A549 (cell line): Measurements from ENCODE around the gene MLST8. TPM values are rescaled to one million over a fixed set of nuclear protein-coding genes. Genes with fewer than 3 reads are reported as not detected.

Experiments
- ATAC-seq, 2 experiments: fragments of 200-7000 bp in 1 of 2; fragments of >200 bp in 1 of 2; cut with Nextera tagmentation in 1 of 2; cut with Tn5 transposase in 1 of 2; 3 replicates each; pipeline versions ENCODE4 v1.8.0 to v1.9.1; 2018 to 2020; ENCODE audit warnings: mild to moderate bottlenecking in 1 of 2, moderate library complexity in 1 of 2
- CTCF ChIA-PET: fragments of 300-600 bp; sonication (Branson Sonifier 250); formaldehyde crosslinking; extraction: SDS; loops from one replicate; lab custom pipeline; 2021; ENCODE audit warnings: antibody characterized with exemption, inconsistent platforms; lab: Yijun Ruan, JAX
- POLR2A ChIA-PET: fragments of 350-600 bp; formaldehyde crosslinking; extraction: SDS; loops from one replicate; lab custom pipeline; 2021; ENCODE audit warnings: antibody characterized with exemption, inconsistent platforms; lab: Yijun Ruan, JAX
- DNase-seq, 2 experiments: peaks; one replicate each; pipeline versions ENCODE4 v3.0.0 to v3.0.0-alpha.2; 2011 to 2016; ENCODE audit warnings: low read depth in 1 of 2, low spot score in 1 of 2
- FAIRE-seq: peaks from 2 replicates; lab custom pipeline; 2011; peaks lifted over from hg19 to GRCh38; lab: Jason Lieb, UNC
- H3K27ac ChIP-seq, 2 experiments: fragments of >200 bp; sonication (Bioruptor Twin); formaldehyde crosslinking; 3 replicates each; pipeline ENCODE4 v1.5.1; 2016 to 2017
- H3K4me1 ChIP-seq: fragments of >200 bp; sonication (Bioruptor Twin); formaldehyde crosslinking; 3 replicates; pipeline ENCODE4 v1.6.1; 2016
- H3K4me2 ChIP-seq: fragments of >200 bp; sonication (Bioruptor Twin); formaldehyde crosslinking; 3 replicates; pipeline ENCODE4 v1.6.1; 2016
- H3K4me3 ChIP-seq: fragments of >200 bp; sonication (Bioruptor Twin); formaldehyde crosslinking; 3 replicates; pipeline ENCODE4 v1.5.1; 2016
- H3K9me3 ChIP-seq: fragments of >200 bp; sonication (Bioruptor Twin); formaldehyde crosslinking; 3 replicates; pipeline ENCODE4 v1.6.1; 2016
- BHLHE40 ChIP-seq: IDR thresholded peaks from 2 replicates; pipeline ENCODE4 v1.6.1; 2012; ENCODE audit warnings: low read depth, low read length, inconsistent platforms
- CBX8 ChIP-seq: fragments of 200-600 bp; sonication (generic); IDR thresholded peaks from 2 replicates; pipeline ENCODE4 v1.6.1; 2016
- EHF ChIP-seq: fragments of 250-450 bp; sonication (Bioruptor Pico); IDR thresholded peaks from 2 replicates; pipeline ENCODE4 v1.5.0; 2020; ENCODE audit warnings: mild to moderate bottlenecking
- EP300 ChIP-seq, 2 experiments: fragments of >200 bp; sonication (Bioruptor Twin); formaldehyde crosslinking; IDR thresholded peaks; 2 replicates in 1 of 2; 3 replicates in 1 of 2; pipeline ENCODE4 v1.6.1; 2016 to 2017
- FOSL2 ChIP-seq, 2 experiments: fragments of 450-650 bp in 1 of 2; fragments of >200 bp in 1 of 2; sonication (Bioruptor Twin) in 1 of 2; formaldehyde crosslinking; IDR thresholded peaks; 2 replicates each; pipeline versions ENCODE4 v1.5.0 to v1.6.1; 2016 to 2020; ENCODE audit warnings: mild to moderate bottlenecking in 1 of 2, moderate library complexity in 1 of 2
- GATA3 ChIP-seq: IDR thresholded peaks from 2 replicates; pipeline ENCODE4 v1.6.1; 2012; ENCODE audit warnings: borderline replicate concordance
- HOXA7 ChIP-seq: fragments of 250-450 bp; sonication (Bioruptor Pico); IDR thresholded peaks from 2 replicates; pipeline ENCODE4 v1.5.0; 2020; ENCODE audit warnings: mild to moderate bottlenecking, moderate library complexity
- HOXB13 ChIP-seq: fragments of 250-450 bp; sonication (Bioruptor Pico); IDR thresholded peaks from 2 replicates; pipeline ENCODE4 v1.5.0; 2020; ENCODE audit warnings: low read depth, mild to moderate bottlenecking, moderate library complexity
- KDM1A ChIP-seq: fragments of 200-600 bp; sonication (generic); IDR thresholded peaks from 2 replicates; pipeline ENCODE4 v1.6.1; 2016; ENCODE audit warnings: low read depth, mild to moderate bottlenecking
- MYC ChIP-seq: IDR thresholded peaks from 2 replicates; pipeline ENCODE4 v1.6.1; 2012; ENCODE audit warnings: mild to moderate bottlenecking, inconsistent platforms, low read length, improper control_type of control experiment, borderline replicate concordance
- NPAS2 ChIP-seq: fragments of 250-450 bp; sonication (Bioruptor Pico); IDR thresholded peaks from 2 replicates; pipeline ENCODE4 v1.8.0; 2022; ENCODE audit warnings: mild to moderate bottlenecking, moderate library complexity, borderline replicate concordance
- PHF8 ChIP-seq: fragments of 200-600 bp; sonication (generic); IDR thresholded peaks from 2 replicates; pipeline ENCODE4 v1.6.1; 2016; ENCODE audit warnings: low read depth, mild to moderate bottlenecking, antibody characterized with exemption, moderate library complexity, borderline replicate concordance
- POLR2A ChIP-seq: IDR thresholded peaks from 2 replicates; pipeline ENCODE4 v1.6.1; 2012; ENCODE audit warnings: mild to moderate bottlenecking, low read length
- POLR2AphosphoS2 ChIP-seq: conservative IDR thresholded peaks from 2 replicates; pipeline ENCODE4 v1.6.1; 2012; ENCODE audit warnings: low read length, improper control_type of control experiment, inconsistent platforms
- RAD21 ChIP-seq, 2 experiments: fragments of >200 bp in 1 of 2; sonication (Bioruptor Twin) in 1 of 2; formaldehyde crosslinking in 1 of 2; IDR thresholded peaks in 1 of 2; conservative IDR thresholded peaks in 1 of 2; 2 replicates in 1 of 2; 3 replicates in 1 of 2; pipeline ENCODE4 v1.6.1; 2012 to 2018; ENCODE audit warnings: inconsistent platforms in 1 of 2
- RARB ChIP-seq: fragments of 250-450 bp; sonication (Bioruptor Pico); IDR thresholded peaks from 2 replicates; pipeline ENCODE4 v1.8.0; 2021; ENCODE audit warnings: mild to moderate bottlenecking, moderate library complexity
- RFX5 ChIP-seq: fragments of 450-650 bp; IDR thresholded peaks from 2 replicates; pipeline ENCODE4 v1.7.1; 2014; ENCODE audit warnings: antibody characterized with exemption, mild to moderate bottlenecking, moderate library complexity
- SMC3 ChIP-seq: fragments of >200 bp; sonication (Bioruptor Twin); formaldehyde crosslinking; IDR thresholded peaks from 3 replicates; pipeline ENCODE4 v1.6.1; 2018; ENCODE audit warnings: inconsistent platforms
- TFCP2L1 ChIP-seq: fragments of 250-450 bp; sonication (Bioruptor Pico); IDR thresholded peaks from 2 replicates; pipeline ENCODE4 v1.5.0; 2021; ENCODE audit warnings: mild to moderate bottlenecking
- TP53 ChIP-seq: fragments of 250-450 bp; sonication (Bioruptor Pico); IDR thresholded peaks from 2 replicates; pipeline ENCODE4 v1.5.0; 2021; ENCODE audit warnings: mild to moderate bottlenecking, moderate library complexity
- ZC3H11A ChIP-seq: fragments of 450-650 bp; IDR thresholded peaks from 2 replicates; pipeline ENCODE4 v1.6.1; 2014; ENCODE audit warnings: antibody characterized with exemption, mild to moderate bottlenecking
- WGBS: methylation state at CpG from one replicate; pipeline ENCODE4 v1.1.6; 2017; ENCODE audit errors: missing lambda C conversion rate; 5-methylcytosine and 5-hydroxymethylcytosine counted together
- polyA plus RNA-seq, 4 experiments: library from polyadenylated mRNA; depleted of rRNA in 3 of 4; stranded (reverse); fragments of >200 nt; fragmentation: RNase III in 1 of 4; extraction: RNeasy Plus Mini Kit Qiagen cat#74134 plus additional on column Dnase treatment in 1 of 4; gene quantifications; 2 replicates in 3 of 4; 3 replicates in 1 of 4; pipeline ENCODE4 v1.2.3, GENCODE V29; 2011 to 2017
- TF ChIP-seq, protein P1 (sequence below): fragments of 250-450 bp; sonication (Bioruptor Pico); IDR thresholded peaks from 2 replicates; pipeline ENCODE4 v1.5.0; 2021; ENCODE audit warnings: mild to moderate bottlenecking, moderate library complexity, borderline replicate concordance
- TF ChIP-seq, protein P2 (sequence below): IDR thresholded peaks from 2 replicates; pipeline ENCODE4 v1.6.1; 2012
- TF ChIP-seq, protein P3 (sequence below): fragments of 200-600 bp; sonication (generic); IDR thresholded peaks from 2 replicates; pipeline ENCODE4 v1.6.1; 2016; ENCODE audit warnings: antibody characterized with exemption, mild to moderate bottlenecking, moderate library complexity
- TF ChIP-seq, protein P4 (sequence below): fragments of 150-350 bp; IDR thresholded peaks from 2 replicates; pipeline ENCODE4 v1.6.1; 2014; ENCODE audit warnings: low read depth, mild to moderate bottlenecking, low read length
- TF ChIP-seq, protein P5 (sequence below): fragments of 250-450 bp; sonication (Bioruptor Pico); IDR thresholded peaks from 2 replicates; pipeline ENCODE4 v1.5.0; 2020; ENCODE audit warnings: low read depth, mild to moderate bottlenecking, moderate library complexity
- TF ChIP-seq, protein P6 (sequence below): fragments of >200 bp; sonication (Bioruptor Twin); formaldehyde crosslinking; IDR thresholded peaks from 2 replicates; pipeline ENCODE4 v1.6.1; 2016

The MLST8 gene
- polyA plus RNA-seq, 2 of the 4 experiments (the other 2 are of a cell fraction), result 46.8 to 53.9 TPM

DNA sequence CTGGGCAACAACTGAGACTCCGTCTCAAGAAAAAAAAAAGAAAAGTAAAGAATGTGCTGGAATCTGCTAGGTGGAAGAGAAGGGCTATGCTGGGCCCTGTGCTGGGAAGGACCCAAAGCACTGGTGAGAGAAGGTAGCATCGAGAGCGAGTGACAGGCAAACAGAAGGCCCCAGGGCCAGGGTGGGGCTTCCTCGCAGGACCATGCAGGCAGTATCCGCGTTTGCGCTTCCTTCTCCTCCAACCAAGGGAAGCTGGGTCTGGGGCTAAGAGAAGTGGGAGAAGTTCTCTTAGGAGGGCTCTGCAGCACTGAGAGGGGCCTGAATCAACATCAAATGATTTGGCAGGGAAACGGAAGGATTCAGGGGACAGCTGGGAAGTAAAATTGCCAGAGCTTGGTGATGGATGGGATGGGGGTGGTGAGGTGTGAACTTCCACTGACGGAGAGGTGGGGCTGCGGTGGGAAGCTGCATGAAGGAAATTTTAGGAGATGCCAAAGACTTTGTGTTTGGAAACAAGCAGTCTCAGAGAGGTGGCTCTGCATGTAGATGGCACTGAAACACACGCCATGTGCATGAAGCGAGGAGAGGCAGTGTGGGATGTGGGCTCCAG lies 51.4 kb downstream of the MLST8 start:
- CTCF ChIA-PET, result interaction anchor here (1.0 to 1.6 kb wide), 4 partner anchors 14 to 157 kb away, joined by 3 to 7 read pairs (median 3); no protein-coding TSS in a partner anchor
- H3K27ac ChIP-seq, result no peak overlapping the region
- TF ChIP-seq ZC3H11A (no peak), POLR2A (no peak), PHF8 (no peak), NPAS2 (CRISPR knock-in tag) (no peak), BHLHE40 (no peak), HOXB13 (CRISPR knock-in tag) (no peak), FOSL2 (IDR thresholded peaks at IDR 0.05) (no peak), FOSL2 (CRISPR knock-in tag; IDR thresholded peaks at IDR 0.05) (no peak), POLR2AphosphoS2 (no peak), HOXA7 (CRISPR knock-in tag) (no peak), TP53 (CRISPR knock-in tag) (no peak), CBX8 (no peak), TFCP2L1 (CRISPR knock-in tag) (no peak), EHF (CRISPR knock-in tag) (no peak), RARB (no peak), RAD21 (conservative IDR thresholded peaks at IDR 0.05 in 1 of 2, IDR thresholded peaks at IDR 0.05 in 1 of 2) (no peak), RFX5 (no peak)
- TF ChIP-seq, protein P1, sequence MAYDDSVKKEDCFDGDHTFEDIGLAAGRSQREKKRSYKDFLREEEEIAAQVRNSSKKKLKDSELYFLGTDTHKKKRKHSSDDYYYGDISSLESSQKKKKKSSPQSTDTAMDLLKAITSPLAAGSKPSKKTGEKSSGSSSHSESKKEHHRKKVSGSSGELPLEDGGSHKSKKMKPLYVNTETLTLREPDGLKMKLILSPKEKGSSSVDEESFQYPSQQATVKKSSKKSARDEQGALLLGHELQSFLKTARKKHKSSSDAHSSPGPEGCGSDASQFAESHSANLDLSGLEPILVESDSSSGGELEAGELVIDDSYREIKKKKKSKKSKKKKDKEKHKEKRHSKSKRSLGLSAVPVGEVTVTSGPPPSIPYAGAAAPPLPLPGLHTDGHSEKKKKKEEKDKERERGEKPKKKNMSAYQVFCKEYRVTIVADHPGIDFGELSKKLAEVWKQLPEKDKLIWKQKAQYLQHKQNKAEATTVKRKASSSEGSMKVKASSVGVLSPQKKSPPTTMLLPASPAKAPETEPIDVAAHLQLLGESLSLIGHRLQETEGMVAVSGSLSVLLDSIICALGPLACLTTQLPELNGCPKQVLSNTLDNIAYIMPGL (CRISPR knock-in tag), result no peak
- TF ChIP-seq, protein P2, sequence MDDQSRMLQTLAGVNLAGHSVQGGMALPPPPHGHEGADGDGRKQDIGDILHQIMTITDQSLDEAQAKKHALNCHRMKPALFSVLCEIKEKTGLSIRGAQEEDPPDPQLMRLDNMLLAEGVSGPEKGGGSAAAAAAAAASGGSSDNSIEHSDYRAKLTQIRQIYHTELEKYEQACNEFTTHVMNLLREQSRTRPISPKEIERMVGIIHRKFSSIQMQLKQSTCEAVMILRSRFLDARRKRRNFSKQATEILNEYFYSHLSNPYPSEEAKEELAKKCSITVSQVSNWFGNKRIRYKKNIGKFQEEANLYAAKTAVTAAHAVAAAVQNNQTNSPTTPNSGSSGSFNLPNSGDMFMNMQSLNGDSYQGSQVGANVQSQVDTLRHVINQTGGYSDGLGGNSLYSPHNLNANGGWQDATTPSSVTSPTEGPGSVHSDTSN, result no peak
- TF ChIP-seq, protein P3, sequence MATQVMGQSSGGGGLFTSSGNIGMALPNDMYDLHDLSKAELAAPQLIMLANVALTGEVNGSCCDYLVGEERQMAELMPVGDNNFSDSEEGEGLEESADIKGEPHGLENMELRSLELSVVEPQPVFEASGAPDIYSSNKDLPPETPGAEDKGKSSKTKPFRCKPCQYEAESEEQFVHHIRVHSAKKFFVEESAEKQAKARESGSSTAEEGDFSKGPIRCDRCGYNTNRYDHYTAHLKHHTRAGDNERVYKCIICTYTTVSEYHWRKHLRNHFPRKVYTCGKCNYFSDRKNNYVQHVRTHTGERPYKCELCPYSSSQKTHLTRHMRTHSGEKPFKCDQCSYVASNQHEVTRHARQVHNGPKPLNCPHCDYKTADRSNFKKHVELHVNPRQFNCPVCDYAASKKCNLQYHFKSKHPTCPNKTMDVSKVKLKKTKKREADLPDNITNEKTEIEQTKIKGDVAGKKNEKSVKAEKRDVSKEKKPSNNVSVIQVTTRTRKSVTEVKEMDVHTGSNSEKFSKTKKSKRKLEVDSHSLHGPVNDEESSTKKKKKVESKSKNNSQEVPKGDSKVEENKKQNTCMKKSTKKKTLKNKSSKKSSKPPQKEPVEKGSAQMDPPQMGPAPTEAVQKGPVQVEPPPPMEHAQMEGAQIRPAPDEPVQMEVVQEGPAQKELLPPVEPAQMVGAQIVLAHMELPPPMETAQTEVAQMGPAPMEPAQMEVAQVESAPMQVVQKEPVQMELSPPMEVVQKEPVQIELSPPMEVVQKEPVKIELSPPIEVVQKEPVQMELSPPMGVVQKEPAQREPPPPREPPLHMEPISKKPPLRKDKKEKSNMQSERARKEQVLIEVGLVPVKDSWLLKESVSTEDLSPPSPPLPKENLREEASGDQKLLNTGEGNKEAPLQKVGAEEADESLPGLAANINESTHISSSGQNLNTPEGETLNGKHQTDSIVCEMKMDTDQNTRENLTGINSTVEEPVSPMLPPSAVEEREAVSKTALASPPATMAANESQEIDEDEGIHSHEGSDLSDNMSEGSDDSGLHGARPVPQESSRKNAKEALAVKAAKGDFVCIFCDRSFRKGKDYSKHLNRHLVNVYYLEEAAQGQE, result no peak
- TF ChIP-seq, all 56 proteins: peak for 0
- POLR2A ChIA-PET, result no interaction called here
- DNase-seq (no peak), FAIRE-seq (no peak), ATAC-seq (no peak)
- H3K4me1 ChIP-seq, result peaks cover 14% of the 10 kb centered on the region
- no peaks in the 10 kb centered on the region for H3K9me3 ChIP-seq
- no peak overlapping the region for H3K4me3 ChIP-seq
- 91% methylated on average over 12 of the region's 12 CpGs for WGBS
- H3K4me2 ChIP-seq, result no peak overlapping the region

DNA sequence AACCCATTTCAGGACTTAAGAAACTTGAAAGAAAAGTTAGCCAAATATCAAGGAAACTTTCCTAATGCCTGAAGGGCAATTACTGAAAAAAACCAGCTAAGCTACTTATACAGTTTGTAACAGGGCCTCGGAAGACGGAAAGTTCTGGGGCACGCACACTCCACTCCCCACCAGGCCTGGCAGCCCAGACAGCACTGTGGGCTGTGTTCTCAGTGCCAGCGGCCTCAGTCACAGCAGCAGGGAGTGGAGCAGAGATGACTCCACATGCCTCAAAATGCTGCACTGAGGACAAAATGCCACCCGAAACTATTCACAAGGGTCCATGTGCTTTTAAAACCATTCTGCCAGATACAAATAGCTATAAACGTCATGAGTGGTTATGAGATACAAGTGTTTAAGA lies 52.5 kb downstream of the MLST8 start:
- no peak overlapping the region for H3K4me2 ChIP-seq
- no peak overlapping the region for H3K4me3 ChIP-seq
- ChIA-PET CTCF (interaction anchor here (0.9 to 1.5 kb wide), 6 partner anchors 13 to 156 kb away, joined by 3 to 7 read pairs (median 3); no protein-coding TSS in a partner anchor), POLR2A (no interaction called here)
- H3K4me1 ChIP-seq, result peaks cover 3% of the 10 kb centered on the region
- no peaks in the 10 kb centered on the region for H3K9me3 ChIP-seq
- no peak for FAIRE-seq
- H3K27ac ChIP-seq, result no peak overlapping the region
- no peak for ATAC-seq
- DNase-seq, result no peak
- WGBS, result 91% methylated on average over 6 of the region's 6 CpGs
- no peak for TF ChIP-seq CBX8
- TF ChIP-seq, protein P4, sequence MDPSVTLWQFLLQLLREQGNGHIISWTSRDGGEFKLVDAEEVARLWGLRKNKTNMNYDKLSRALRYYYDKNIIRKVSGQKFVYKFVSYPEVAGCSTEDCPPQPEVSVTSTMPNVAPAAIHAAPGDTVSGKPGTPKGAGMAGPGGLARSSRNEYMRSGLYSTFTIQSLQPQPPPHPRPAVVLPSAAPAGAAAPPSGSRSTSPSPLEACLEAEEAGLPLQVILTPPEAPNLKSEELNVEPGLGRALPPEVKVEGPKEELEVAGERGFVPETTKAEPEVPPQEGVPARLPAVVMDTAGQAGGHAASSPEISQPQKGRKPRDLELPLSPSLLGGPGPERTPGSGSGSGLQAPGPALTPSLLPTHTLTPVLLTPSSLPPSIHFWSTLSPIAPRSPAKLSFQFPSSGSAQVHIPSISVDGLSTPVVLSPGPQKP, result no peak
- no peak for TF ChIP-seq SMC3
- TF ChIP-seq EP300 (IDR thresholded peaks at IDR 0.05), result no peak
- TF ChIP-seq ZC3H11A, result no peak
- TF ChIP-seq, protein P5, sequence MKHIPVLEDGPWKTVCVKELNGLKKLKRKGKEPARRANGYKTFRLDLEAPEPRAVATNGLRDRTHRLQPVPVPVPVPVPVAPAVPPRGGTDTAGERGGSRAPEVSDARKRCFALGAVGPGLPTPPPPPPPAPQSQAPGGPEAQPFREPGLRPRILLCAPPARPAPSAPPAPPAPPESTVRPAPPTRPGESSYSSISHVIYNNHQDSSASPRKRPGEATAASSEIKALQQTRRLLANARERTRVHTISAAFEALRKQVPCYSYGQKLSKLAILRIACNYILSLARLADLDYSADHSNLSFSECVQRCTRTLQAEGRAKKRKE (CRISPR knock-in tag), result no peak
- TF ChIP-seq, protein P6, sequence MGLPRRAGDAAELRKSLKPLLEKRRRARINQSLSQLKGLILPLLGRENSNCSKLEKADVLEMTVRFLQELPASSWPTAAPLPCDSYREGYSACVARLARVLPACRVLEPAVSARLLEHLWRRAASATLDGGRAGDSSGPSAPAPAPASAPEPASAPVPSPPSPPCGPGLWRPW, result no peak
- no peak for TF ChIP-seq KDM1A
- no peak for TF ChIP-seq MYC
- TF ChIP-seq GATA3, result no peak
- no peak for TF ChIP-seq POLR2A
